A549 (cell line): ENCODE measurements around the gene PTH2R. TPM values are rescaled to one million over a fixed set of nuclear protein-coding genes. Genes with fewer than 3 reads are reported as not detected.

Experiments used
- ATAC-seq, 2 experiments: fragments of 200-7000 bp in 1 of 2; fragments of >200 bp in 1 of 2; cut with Nextera tagmentation in 1 of 2; cut with Tn5 transposase in 1 of 2; 3 replicates each; pipeline versions ENCODE4 v1.8.0 to v1.9.1; 2018 to 2020; ENCODE audit warnings: mild to moderate bottlenecking in 1 of 2, moderate library complexity in 1 of 2
- CTCF ChIA-PET: fragments of 300-600 bp; sonication (Branson Sonifier 250); formaldehyde crosslinking; extraction: SDS; loops from one replicate; lab custom pipeline; 2021; ENCODE audit warnings: antibody characterized with exemption, inconsistent platforms; lab: Yijun Ruan, JAX
- POLR2A ChIA-PET: fragments of 350-600 bp; formaldehyde crosslinking; extraction: SDS; loops from one replicate; lab custom pipeline; 2021; ENCODE audit warnings: antibody characterized with exemption, inconsistent platforms; lab: Yijun Ruan, JAX
- DNase-seq, 2 experiments: peaks; one replicate each; pipeline versions ENCODE4 v3.0.0 to v3.0.0-alpha.2; 2011 to 2016; ENCODE audit warnings: low read depth in 1 of 2, low spot score in 1 of 2
- FAIRE-seq: peaks from 2 replicates; lab custom pipeline; 2011; peaks lifted over from hg19 to GRCh38; lab: Jason Lieb, UNC
- H3K27ac ChIP-seq, 2 experiments: fragments of >200 bp; sonication (Bioruptor Twin); formaldehyde crosslinking; 3 replicates each; pipeline ENCODE4 v1.5.1; 2016 to 2017
- H3K4me1 ChIP-seq: fragments of >200 bp; sonication (Bioruptor Twin); formaldehyde crosslinking; 3 replicates; pipeline ENCODE4 v1.6.1; 2016
- H3K4me2 ChIP-seq: fragments of >200 bp; sonication (Bioruptor Twin); formaldehyde crosslinking; 3 replicates; pipeline ENCODE4 v1.6.1; 2016
- H3K4me3 ChIP-seq: fragments of >200 bp; sonication (Bioruptor Twin); formaldehyde crosslinking; 3 replicates; pipeline ENCODE4 v1.5.1; 2016
- H3K9me3 ChIP-seq: fragments of >200 bp; sonication (Bioruptor Twin); formaldehyde crosslinking; 3 replicates; pipeline ENCODE4 v1.6.1; 2016
- BHLHE40 ChIP-seq: IDR thresholded peaks from 2 replicates; pipeline ENCODE4 v1.6.1; 2012; ENCODE audit warnings: low read depth, low read length, inconsistent platforms
- CEBPB ChIP-seq, 2 experiments: fragments of >200 bp in 1 of 2; sonication (Bioruptor Twin) in 1 of 2; formaldehyde crosslinking in 1 of 2; IDR thresholded peaks; 2 replicates each; pipeline ENCODE4 v1.6.1; 2012 to 2016
- CHD4 ChIP-seq: fragments of 200-600 bp; sonication (generic); IDR thresholded peaks from 2 replicates; pipeline ENCODE4 v1.6.1; 2016; ENCODE audit warnings: antibody characterized with exemption, mild to moderate bottlenecking, borderline replicate concordance
- E2F6 ChIP-seq: IDR thresholded peaks from 2 replicates; pipeline ENCODE4 v1.6.1; 2012; ENCODE audit warnings: low read depth, borderline replicate concordance
- EHMT2 ChIP-seq: fragments of 200-600 bp; sonication (generic); IDR thresholded peaks from 2 replicates; pipeline ENCODE4 v1.6.1; 2016; ENCODE audit warnings: antibody characterized with exemption, low read depth, mild to moderate bottlenecking, moderate library complexity
- EP300 ChIP-seq, 2 experiments: fragments of >200 bp; sonication (Bioruptor Twin); formaldehyde crosslinking; IDR thresholded peaks; 2 replicates in 1 of 2; 3 replicates in 1 of 2; pipeline ENCODE4 v1.6.1; 2016 to 2017
- FOSB ChIP-seq: fragments of 250-450 bp; sonication (Bioruptor Pico); IDR thresholded peaks from 2 replicates; pipeline ENCODE4 v1.5.0; 2020; ENCODE audit warnings: mild to moderate bottlenecking, moderate library complexity
- FOSL2 ChIP-seq, 2 experiments: fragments of 450-650 bp in 1 of 2; fragments of >200 bp in 1 of 2; sonication (Bioruptor Twin) in 1 of 2; formaldehyde crosslinking; IDR thresholded peaks; 2 replicates each; pipeline versions ENCODE4 v1.5.0 to v1.6.1; 2016 to 2020; ENCODE audit warnings: mild to moderate bottlenecking in 1 of 2, moderate library complexity in 1 of 2
- GATA3 ChIP-seq: IDR thresholded peaks from 2 replicates; pipeline ENCODE4 v1.6.1; 2012; ENCODE audit warnings: borderline replicate concordance
- HMGXB4 ChIP-seq: fragments of 250-450 bp; sonication (Bioruptor Pico); IDR thresholded peaks from 2 replicates; pipeline ENCODE4 v1.5.0; 2021; ENCODE audit warnings: mild to moderate bottlenecking, moderate library complexity, borderline replicate concordance
- HOXA7 ChIP-seq: fragments of 250-450 bp; sonication (Bioruptor Pico); IDR thresholded peaks from 2 replicates; pipeline ENCODE4 v1.5.0; 2020; ENCODE audit warnings: mild to moderate bottlenecking, moderate library complexity
- HOXB13 ChIP-seq: fragments of 250-450 bp; sonication (Bioruptor Pico); IDR thresholded peaks from 2 replicates; pipeline ENCODE4 v1.5.0; 2020; ENCODE audit warnings: low read depth, mild to moderate bottlenecking, moderate library complexity
- KDM1A ChIP-seq: fragments of 200-600 bp; sonication (generic); IDR thresholded peaks from 2 replicates; pipeline ENCODE4 v1.6.1; 2016; ENCODE audit warnings: low read depth, mild to moderate bottlenecking
- MAFK ChIP-seq: fragments of 450-650 bp; IDR thresholded peaks from 2 replicates; pipeline ENCODE4 v1.6.1; 2014; ENCODE audit not compliant: partially characterized antibody
- MAX ChIP-seq: IDR thresholded peaks from 2 replicates; pipeline ENCODE4 v1.6.1; 2012
- MAZ ChIP-seq: fragments of 150-350 bp; IDR thresholded peaks from 2 replicates; pipeline ENCODE4 v1.6.1; 2014; ENCODE audit warnings: antibody characterized with exemption, low read depth, low read length, borderline replicate concordance
- MYC ChIP-seq: IDR thresholded peaks from 2 replicates; pipeline ENCODE4 v1.6.1; 2012; ENCODE audit warnings: mild to moderate bottlenecking, inconsistent platforms, low read length, improper control_type of control experiment, borderline replicate concordance
- NR3C1 ChIP-seq: fragments of >200 bp; sonication (Bioruptor Twin); formaldehyde crosslinking; IDR thresholded peaks from 3 replicates; pipeline ENCODE4 v1.6.1; 2017
- PBX3 ChIP-seq: IDR thresholded peaks from 2 replicates; pipeline ENCODE4 v1.6.1; 2012
- RARB ChIP-seq: fragments of 250-450 bp; sonication (Bioruptor Pico); IDR thresholded peaks from 2 replicates; pipeline ENCODE4 v1.8.0; 2021; ENCODE audit warnings: mild to moderate bottlenecking, moderate library complexity
- RFX5 ChIP-seq: fragments of 450-650 bp; IDR thresholded peaks from 2 replicates; pipeline ENCODE4 v1.7.1; 2014; ENCODE audit warnings: antibody characterized with exemption, mild to moderate bottlenecking, moderate library complexity
- SREBF2 ChIP-seq: fragments of 450-650 bp; IDR thresholded peaks from 2 replicates; pipeline ENCODE4 v1.6.1; 2014; ENCODE audit warnings: mild to moderate bottlenecking, moderate library complexity
- USF2 ChIP-seq: fragments of 450-650 bp; IDR thresholded peaks from 2 replicates; pipeline ENCODE4 v1.6.1; 2014; ENCODE audit warnings: antibody characterized with exemption
- ZC3H11A ChIP-seq: fragments of 450-650 bp; IDR thresholded peaks from 2 replicates; pipeline ENCODE4 v1.6.1; 2014; ENCODE audit warnings: antibody characterized with exemption, mild to moderate bottlenecking
- ZSCAN20 ChIP-seq: fragments of 250-450 bp; sonication (Bioruptor Pico); IDR thresholded peaks from 2 replicates; pipeline ENCODE4 v1.8.0; 2022; ENCODE audit warnings: mild to moderate bottlenecking, moderate library complexity
- WGBS: methylation state at CpG from one replicate; pipeline ENCODE4 v1.1.6; 2017; ENCODE audit errors: missing lambda C conversion rate; 5-methylcytosine and 5-hydroxymethylcytosine counted together
- polyA plus RNA-seq, 4 experiments: library from polyadenylated mRNA; depleted of rRNA in 3 of 4; stranded (reverse); fragments of >200 nt; fragmentation: RNase III in 1 of 4; extraction: RNeasy Plus Mini Kit Qiagen cat#74134 plus additional on column Dnase treatment in 1 of 4; gene quantifications; 2 replicates in 3 of 4; 3 replicates in 1 of 4; pipeline ENCODE4 v1.2.3, GENCODE V29; 2011 to 2017

The PTH2R gene
- polyA plus RNA-seq, 2 of the 4 experiments (the other 2 are of a cell fraction): not detected

GRCh38 chr2:208379192-208379591 is 27.4 kb upstream of the PTH2R start:
- FAIRE-seq (no peak), DNase-seq (no peak), ATAC-seq (no peak)
- Histone ChIP-seq H3K4me1 (no peaks in the 10 kb centered on the region), H3K4me2 (no peak overlapping the region), H3K9me3 (no peaks in the 10 kb centered on the region), H3K4me3 (no peak overlapping the region), H3K27ac (no peak overlapping the region)
- TF ChIP-seq KDM1A (no peak), BHLHE40 (no peak), FOSB (CRISPR knock-in tag) (no peak), HMGXB4 (CRISPR knock-in tag) (no peak), MAFK (no peak), RARB (CRISPR knock-in tag) (no peak), PBX3 (no peak), MAX (no peak), FOSL2 (IDR thresholded peaks at IDR 0.05) (no peak), FOSL2 (CRISPR knock-in tag; IDR thresholded peaks at IDR 0.05) (no peak), E2F6 (no peak), SREBF2 (no peak)
- 39% methylated on average over 3 of the region's 3 CpGs for WGBS
- CTCF ChIA-PET: no interaction called here
- POLR2A ChIA-PET: no interaction called here

GRCh38 chr2:208384637-208385036 is 22.0 kb upstream of the PTH2R start:
- POLR2A ChIA-PET: no interaction called here
- ATAC-seq: no peak
- no peak overlapping the region for H3K4me3 ChIP-seq
- no peak overlapping the region for H3K27ac ChIP-seq
- no peaks in the 10 kb centered on the region for H3K9me3 ChIP-seq
- 28% methylated on average over 4 of the region's 4 CpGs for WGBS
- FAIRE-seq: no peak
- H3K4me1 ChIP-seq: no peaks in the 10 kb centered on the region
- no peak for DNase-seq
- TF ChIP-seq RARB (CRISPR knock-in tag) (no peak), EHMT2 (no peak), GATA3 (no peak), HOXB13 (CRISPR knock-in tag) (no peak), ZC3H11A (no peak), RFX5 (no peak), ZSCAN20 (CRISPR knock-in tag) (no peak)
- CTCF ChIA-PET: no interaction called here
- no peak overlapping the region for H3K4me2 ChIP-seq

- TF ChIP-seq SREBF2 (no peak), EHMT2 (no peak), EP300 (IDR thresholded peaks at IDR 0.05) (no peak), CHD4 (no peak), E2F6 (no peak), HOXA7 (CRISPR knock-in tag) (no peak), PBX3 (no peak), CEBPB (IDR thresholded peaks at IDR 0.05) (no peak), NR3C1 (no peak), USF2 (no peak), ZC3H11A (no peak), ZSCAN20 (CRISPR knock-in tag) (no peak), MAZ (no peak), MYC (no peak)
- no peaks in the 10 kb centered on the region for H3K4me1 ChIP-seq
- no peak overlapping the region for H3K4me3 ChIP-seq
- H3K27ac ChIP-seq: no peak overlapping the region
- CTCF ChIA-PET: interaction anchor here (0.7 to 1.6 kb wide), 2 partner anchors 9 to 14 kb away, joined by 3 to 5 read pairs; no protein-coding TSS in a partner anchor
- WGBS: 0% methylated on average over 2 of the region's 2 CpGs
- FAIRE-seq: no peak
- no peak overlapping the region for H3K4me2 ChIP-seq
- no peak for ATAC-seq
- H3K9me3 ChIP-seq: no peaks in the 10 kb centered on the region
- no peak for DNase-seq
- POLR2A ChIA-PET: no interaction called here
Measured at GRCh38 chr2:208386541-208386940, 20.1 kb upstream of the PTH2R start.
